ENCODE data around the gene ZBTB47.

DNA sequence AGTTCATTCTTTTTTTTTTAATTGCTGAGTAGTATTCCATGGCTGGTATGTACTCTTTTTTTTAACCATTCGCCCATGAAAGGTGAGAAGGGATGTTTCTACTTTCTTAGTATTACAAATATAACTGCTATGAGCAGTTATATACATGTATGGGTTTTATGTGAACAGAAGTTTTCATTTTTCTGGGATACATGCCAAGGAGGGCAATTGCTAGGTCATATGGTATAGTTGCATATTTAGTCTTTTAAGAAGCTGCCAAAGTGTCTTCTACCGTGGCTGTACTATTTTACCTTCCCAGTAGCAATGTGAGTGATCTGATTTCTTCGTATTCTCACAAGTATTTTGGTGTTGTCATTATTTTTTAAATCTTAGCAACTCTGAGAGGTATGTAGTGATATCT lies 20.6 kb downstream of the ZBTB47 start:
- TF ChIP-seq, protein P1, sequence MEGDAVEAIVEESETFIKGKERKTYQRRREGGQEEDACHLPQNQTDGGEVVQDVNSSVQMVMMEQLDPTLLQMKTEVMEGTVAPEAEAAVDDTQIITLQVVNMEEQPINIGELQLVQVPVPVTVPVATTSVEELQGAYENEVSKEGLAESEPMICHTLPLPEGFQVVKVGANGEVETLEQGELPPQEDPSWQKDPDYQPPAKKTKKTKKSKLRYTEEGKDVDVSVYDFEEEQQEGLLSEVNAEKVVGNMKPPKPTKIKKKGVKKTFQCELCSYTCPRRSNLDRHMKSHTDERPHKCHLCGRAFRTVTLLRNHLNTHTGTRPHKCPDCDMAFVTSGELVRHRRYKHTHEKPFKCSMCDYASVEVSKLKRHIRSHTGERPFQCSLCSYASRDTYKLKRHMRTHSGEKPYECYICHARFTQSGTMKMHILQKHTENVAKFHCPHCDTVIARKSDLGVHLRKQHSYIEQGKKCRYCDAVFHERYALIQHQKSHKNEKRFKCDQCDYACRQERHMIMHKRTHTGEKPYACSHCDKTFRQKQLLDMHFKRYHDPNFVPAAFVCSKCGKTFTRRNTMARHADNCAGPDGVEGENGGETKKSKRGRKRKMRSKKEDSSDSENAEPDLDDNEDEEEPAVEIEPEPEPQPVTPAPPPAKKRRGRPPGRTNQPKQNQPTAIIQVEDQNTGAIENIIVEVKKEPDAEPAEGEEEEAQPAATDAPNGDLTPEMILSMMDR (IDR thresholded peaks at IDR 0.05; ENCODE audit: extremely low read depth in 1 of 2, insufficient read depth in 1 of 2, low read depth in 1 of 2, low read length in 2 of 2), result no peak
- no peak for TF ChIP-seq POLR2A (IDR thresholded peaks at IDR 0.05; ENCODE audit: low read depth, low read length)
